Thyroid gland (tissue), 4 donors: Measurements from ENCODE around the gene SPIC.

ENCODE experiments used
- POLR2A ChIP-seq, 2 donors: fragments of 450-650 bp; IDR thresholded peaks; one replicate each; pipeline ENCODE4 v1.6.1; 2017; ENCODE audit warnings: antibody characterized with exemption in 2 of 2, mild to moderate bottlenecking in 2 of 2, moderate library complexity in 1 of 2
- TF ChIP-seq, protein P1 (sequence below), 6 experiments: fragments of 200-600 bp in 3 of 6; fragments of 450-650 bp in 3 of 6; sonication (generic) in 3 of 6; IDR thresholded peaks; one replicate each; pipeline ENCODE4 v1.5.1; 2016 to 2019; ENCODE audit warnings: antibody characterized with exemption in 6 of 6, mild to moderate bottlenecking in 2 of 6, inconsistent platforms in 1 of 6, moderate library complexity in 1 of 6

DNA sequence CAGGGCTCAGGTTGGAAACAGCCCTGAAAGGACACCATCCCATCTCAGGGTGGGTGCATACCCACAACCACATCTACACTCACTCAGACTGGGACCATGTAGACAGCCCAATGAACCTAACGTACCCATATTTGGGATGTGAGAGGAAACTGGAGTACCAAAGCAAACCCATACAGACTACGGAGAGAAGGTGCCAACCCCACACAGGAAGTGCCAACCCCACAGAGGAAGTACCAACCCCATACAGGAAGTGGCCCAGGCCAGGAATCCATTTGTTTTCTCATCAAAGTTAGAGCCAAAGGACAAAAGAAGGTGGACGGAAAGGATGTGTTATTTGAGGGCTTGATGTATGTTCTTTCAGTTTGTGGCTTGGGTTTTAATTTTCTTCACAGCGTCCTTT is 19.5 kb upstream of the SPIC start:
- TF ChIP-seq, protein P1, sequence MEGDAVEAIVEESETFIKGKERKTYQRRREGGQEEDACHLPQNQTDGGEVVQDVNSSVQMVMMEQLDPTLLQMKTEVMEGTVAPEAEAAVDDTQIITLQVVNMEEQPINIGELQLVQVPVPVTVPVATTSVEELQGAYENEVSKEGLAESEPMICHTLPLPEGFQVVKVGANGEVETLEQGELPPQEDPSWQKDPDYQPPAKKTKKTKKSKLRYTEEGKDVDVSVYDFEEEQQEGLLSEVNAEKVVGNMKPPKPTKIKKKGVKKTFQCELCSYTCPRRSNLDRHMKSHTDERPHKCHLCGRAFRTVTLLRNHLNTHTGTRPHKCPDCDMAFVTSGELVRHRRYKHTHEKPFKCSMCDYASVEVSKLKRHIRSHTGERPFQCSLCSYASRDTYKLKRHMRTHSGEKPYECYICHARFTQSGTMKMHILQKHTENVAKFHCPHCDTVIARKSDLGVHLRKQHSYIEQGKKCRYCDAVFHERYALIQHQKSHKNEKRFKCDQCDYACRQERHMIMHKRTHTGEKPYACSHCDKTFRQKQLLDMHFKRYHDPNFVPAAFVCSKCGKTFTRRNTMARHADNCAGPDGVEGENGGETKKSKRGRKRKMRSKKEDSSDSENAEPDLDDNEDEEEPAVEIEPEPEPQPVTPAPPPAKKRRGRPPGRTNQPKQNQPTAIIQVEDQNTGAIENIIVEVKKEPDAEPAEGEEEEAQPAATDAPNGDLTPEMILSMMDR (IDR thresholded peaks at IDR 0.05) = no peak
- no peak for TF ChIP-seq POLR2A (IDR thresholded peaks at IDR 0.05)
